ENCODE data around the gene ZFHX3. TPM values are rescaled to one million over a fixed set of nuclear protein-coding genes. Genes with fewer than 3 reads are reported as not detected.

ZFHX3 gene
- total and polyA plus RNA-seq, 10 donors: 0.47 to 18.5 (median 11.1) TPM

GRCh38 chr16:72902206-72902605 lies 145.7 kb downstream of the ZFHX3 start:
- DNase-seq: no peak

GRCh38 chr16:72901000-72901627 lies 146.8 kb downstream of the ZFHX3 start:
- intact Hi-C loops (cut with DNase I; ENCODE audit: low total_unique reads): no loop called here
- H3K27ac ChIP-seq: no peak overlapping the region
- H3K4me3 ChIP-seq: no peak overlapping the region
- H3K4me1 ChIP-seq: peaks cover 0 to 8% (median 0%) of the 10 kb centered on the region in 6 donors
- no peaks in the 10 kb centered on the region for H3K36me3 ChIP-seq
- H3K9me3 ChIP-seq: no peaks in the 10 kb centered on the region
- no peak for TF ChIP-seq POLR2A (IDR thresholded peaks at IDR 0.05)
- no peak for TF ChIP-seq POLR2AphosphoS5 (IDR thresholded peaks at IDR 0.05)
- TF ChIP-seq CTCF (IDR thresholded peaks at IDR 0.05 in 8 of 11, conservative IDR thresholded peaks at IDR 0.05 in 3 of 11): no peak
- no peaks in the 10 kb centered on the region for H3K27me3 ChIP-seq (replicated peaks in 1 of 7)
- WGBS, 5 donors: 79 to 89% (median 87%) methylated on average over 14 of the region's 14 CpGs
- DNase-seq: no peak

More at GRCh38 chr16:72902206-72902605, 145.7 kb downstream of the ZFHX3 start:
- no peak overlapping the region for H3K27ac ChIP-seq
- no peak overlapping the region for H3K4me3 ChIP-seq
- intact Hi-C loops (cut with DNase I; ENCODE audit: low total_unique reads): no loop called here
- WGBS, 5 donors: 91 to 96% (median 93%) methylated on average over 6 to 7 of the region's 7 CpGs
- no peaks in the 10 kb centered on the region for H3K27me3 ChIP-seq (replicated peaks in 1 of 7)
- TF ChIP-seq POLR2AphosphoS5 (IDR thresholded peaks at IDR 0.05) (no peak), CTCF (IDR thresholded peaks at IDR 0.05 in 8 of 11, conservative IDR thresholded peaks at IDR 0.05 in 3 of 11) (no peak), POLR2A (IDR thresholded peaks at IDR 0.05) (no peak)
- no peaks in the 10 kb centered on the region for H3K36me3 ChIP-seq
- H3K9me3 ChIP-seq: no peaks in the 10 kb centered on the region
- H3K4me1 ChIP-seq: peaks cover 0 to 8% (median 0%) of the 10 kb centered on the region in 6 donors

GRCh38 chr16:72898216-72898825 lies 149.6 kb downstream of the ZFHX3 start:
- Histone ChIP-seq H3K9me3 (no peaks in the 10 kb centered on the region), H3K27me3 (replicated peaks in 1 of 7) (no peaks in the 10 kb centered on the region), H3K36me3 (no peaks in the 10 kb centered on the region), H3K27ac (no peak overlapping the region), H3K4me3 (no peak overlapping the region), H3K4me1 (peaks cover 0 to 8% (median 0%) of the 10 kb centered on the region in 6 donors)
- TF ChIP-seq POLR2AphosphoS5 (IDR thresholded peaks at IDR 0.05) (no peak), POLR2A (IDR thresholded peaks at IDR 0.05) (no peak)
- DNase-seq: no peak
- intact Hi-C loops (cut with DNase I; ENCODE audit: low total_unique reads): no loop called here
- WGBS, 5 donors: 79 to 90% (median 81%) methylated on average over 8 of the region's 8 CpGs

- peaks cover 0 to 8% (median 0%) of the 10 kb centered on the region in 6 donors for H3K4me1 ChIP-seq
- H3K9me3 ChIP-seq: no peaks in the 10 kb centered on the region
- no peak overlapping the region for H3K27ac ChIP-seq
- intact Hi-C loops (cut with DNase I; ENCODE audit: low total_unique reads): no loop called here
- DNase-seq: no peak
- H3K4me3 ChIP-seq: no peak overlapping the region
- 93 to 97% (median 95%) methylated on average over 6 of the region's 6 CpGs for WGBS, 5 donors
- no peak for TF ChIP-seq POLR2A (IDR thresholded peaks at IDR 0.05)
- no peak for TF ChIP-seq CTCF (IDR thresholded peaks at IDR 0.05 in 8 of 11, conservative IDR thresholded peaks at IDR 0.05 in 3 of 11)
- no peak for TF ChIP-seq POLR2AphosphoS5 (IDR thresholded peaks at IDR 0.05)
- H3K27me3 ChIP-seq (replicated peaks in 1 of 7): no peaks in the 10 kb centered on the region
- no peaks in the 10 kb centered on the region for H3K36me3 ChIP-seq
Measured at GRCh38 chr16:72897707-72898106, 150.2 kb downstream of the ZFHX3 start.
